ENCODE results near the gene SAA4.
"Not testable (repeated sequence)": the region's sequence is repeated elsewhere in the genome, so short reads cannot be mapped to it uniquely, and the experiment has no call there.

SAA4 gene

DNA sequence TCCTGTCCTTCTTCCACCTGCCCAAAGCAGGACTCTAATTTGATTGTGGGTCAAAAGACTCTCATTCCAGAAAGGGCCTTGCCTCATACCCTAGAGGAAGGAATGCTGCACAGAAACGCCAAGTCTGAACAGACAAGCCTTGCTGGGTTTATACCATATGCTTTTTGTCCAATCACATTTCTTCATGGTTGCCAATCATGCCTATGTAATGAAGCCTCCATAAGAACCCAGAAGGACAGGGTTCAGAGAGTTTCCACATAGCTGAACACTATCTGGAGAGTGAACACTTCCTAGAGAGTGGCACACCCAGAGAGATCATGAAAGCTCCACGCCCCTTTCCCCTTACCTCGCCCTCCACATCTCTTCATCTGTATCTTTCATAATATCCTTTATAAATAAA lies 16.6 kb upstream of the SAA4 start:
- Histone ChIP-seq H3K27ac (no peak overlapping the region), H3K27me3 (no peaks in the 10 kb centered on the region), H3K36me3 (no peaks in the 10 kb centered on the region), H3K4me1 (no peaks in the 10 kb centered on the region), H3K9me3 (no peaks in the 10 kb centered on the region), H3K4me3 (no peak overlapping the region)
- DNase-seq, result no peak
- TF ChIP-seq CTCF (IDR thresholded peaks at IDR 0.05), result no peak
- intact Hi-C loops (cut with DNase I; ENCODE audit: low total_unique reads), result no loop called here

DNA sequence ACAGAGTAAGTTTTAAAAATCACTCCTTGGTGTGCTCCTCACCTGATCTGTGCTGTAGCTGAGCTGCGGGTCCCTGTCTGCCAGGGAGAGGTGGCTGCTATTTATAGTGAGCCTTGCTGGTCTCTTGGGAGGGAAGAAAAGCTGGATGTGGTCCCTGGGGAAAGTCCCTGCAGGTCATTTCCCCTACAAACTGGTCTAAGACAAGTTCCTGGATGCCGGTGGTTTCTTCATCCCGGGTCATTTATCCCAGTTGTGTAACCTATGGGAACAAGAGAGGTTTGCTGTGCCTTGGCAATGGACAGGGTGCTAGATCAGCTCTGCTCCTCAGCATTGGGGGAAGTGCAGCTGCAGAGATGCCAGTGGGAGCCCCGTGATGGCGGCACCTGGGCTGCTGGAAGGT lies 12.0 kb upstream of the SAA4 start, which contains the start of gene SAA2:
Gene SAA2, minus strand, starts transcription at position 108 of the 400 bp plus-strand sequence. CDS start 657 bp downstream, outside the sequence.
- Histone ChIP-seq H3K9me3 (no peaks in the 10 kb centered on the region), H3K36me3 (no peaks in the 10 kb centered on the region), H3K27ac (no peak within 1 kb of the TSS), H3K4me3 (no peak within 1 kb of the TSS), H3K4me1 (no peaks in the 10 kb centered on the region), H3K27me3 (no peaks in the 10 kb centered on the region)
- intact Hi-C loops (cut with DNase I; ENCODE audit: low total_unique reads), result no loop called here
- TF ChIP-seq CTCF (IDR thresholded peaks at IDR 0.05), result no peak
- DNase-seq, result no peak

DNA sequence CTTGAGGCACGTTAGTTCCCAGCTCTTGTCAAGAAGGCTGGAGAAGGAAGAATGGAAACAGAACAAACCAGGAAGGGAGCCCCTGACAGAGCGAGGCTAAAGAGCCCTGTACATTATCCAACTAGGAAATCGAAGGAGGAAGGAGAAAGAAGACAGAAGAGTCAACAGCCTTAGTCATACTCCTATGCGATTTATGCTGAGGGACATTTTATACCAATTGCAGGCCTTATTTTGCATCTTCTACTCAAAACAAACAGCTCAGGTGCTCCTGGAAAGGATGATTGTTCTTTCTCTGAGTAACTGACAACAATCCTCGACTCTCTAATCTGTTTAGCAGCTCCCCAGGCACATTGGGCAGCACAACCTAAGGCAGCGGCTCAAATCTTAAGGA lies 10.6 kb upstream of the SAA4 start:
- H3K4me3 ChIP-seq; H3K27ac ChIP-seq; intact Hi-C loops (cut with DNase I; ENCODE audit: low total_unique reads); H3K9me3 ChIP-seq; DNase-seq; H3K4me1 ChIP-seq; H3K27me3 ChIP-seq; H3K36me3 ChIP-seq: not testable (repeated sequence)

- H3K4me3 ChIP-seq; H3K27me3 ChIP-seq; H3K4me1 ChIP-seq; intact Hi-C loops (cut with DNase I; ENCODE audit: low total_unique reads); DNase-seq; H3K27ac ChIP-seq; H3K36me3 ChIP-seq; H3K9me3 ChIP-seq: not testable (repeated sequence)
These were observed 10.0 kb upstream of the SAA4 start for GRCh38 chr11:18246379-18247190.

- Histone ChIP-seq H3K36me3 (no peaks in the 10 kb centered on the region), H3K4me3 (no peak overlapping the region), H3K4me1 (no peaks in the 10 kb centered on the region), H3K9me3 (no peaks in the 10 kb centered on the region), H3K27me3 (no peaks in the 10 kb centered on the region), H3K27ac (no peak overlapping the region)
- no peak for DNase-seq
- intact Hi-C loops (cut with DNase I; ENCODE audit: low total_unique reads), result no loop called here
- TF ChIP-seq CTCF (IDR thresholded peaks at IDR 0.05), result no peak
These were observed 8.8 kb upstream of the SAA4 start for GRCh38 chr11:18245396-18245795.

DNA sequence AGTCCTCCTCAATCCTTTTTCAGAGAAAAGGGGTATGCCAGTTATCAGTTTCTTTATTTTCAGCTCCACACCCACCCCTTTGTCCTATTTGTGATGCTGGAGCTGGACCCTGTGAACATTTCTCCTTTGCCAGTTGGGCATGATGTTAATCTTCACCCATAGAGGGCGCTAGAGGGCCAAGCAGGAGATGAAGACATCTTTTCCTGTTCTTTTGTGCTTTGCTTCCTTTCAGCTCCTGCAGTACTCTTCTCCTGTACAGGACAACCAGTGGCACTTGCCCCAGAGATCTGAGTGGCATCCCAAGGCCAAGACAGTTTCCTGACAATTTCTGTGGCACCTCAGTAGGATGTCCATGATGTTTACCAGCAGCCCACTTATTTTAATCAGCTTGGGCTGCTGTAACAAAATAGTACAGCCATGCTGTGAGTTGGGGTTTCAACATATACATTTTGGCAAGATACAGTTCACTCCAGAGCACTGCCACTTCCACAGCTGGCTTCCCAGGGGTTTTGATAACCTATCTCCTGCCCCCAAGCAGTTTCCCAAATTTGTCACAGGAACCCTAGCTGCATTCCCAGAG lies 7.3 kb upstream of the SAA4 start:
- Histone ChIP-seq H3K4me3 (no peak overlapping the region), H3K36me3 (no peaks in the 10 kb centered on the region), H3K9me3 (no peaks in the 10 kb centered on the region), H3K27ac (no peak overlapping the region), H3K4me1 (no peaks in the 10 kb centered on the region), H3K27me3 (no peaks in the 10 kb centered on the region)
- DNase-seq, result peak in 1 of 2 donors; percentile 42
- intact Hi-C loops (cut with DNase I; ENCODE audit: low total_unique reads), result no loop called here
- peak; percentile 51 to 72 for TF ChIP-seq CTCF (IDR thresholded peaks at IDR 0.05)

All from tibial artery (tissue), 4 donors.